ENCODE data around the gene OLIG2. TPM values are rescaled to one million over a fixed set of nuclear protein-coding genes. Genes with fewer than 3 reads are reported as not detected.

The OLIG2 gene
- not detected in 5 replicates for total RNA-seq (2022; extraction: Qiagen RNA extraction)

DNA sequence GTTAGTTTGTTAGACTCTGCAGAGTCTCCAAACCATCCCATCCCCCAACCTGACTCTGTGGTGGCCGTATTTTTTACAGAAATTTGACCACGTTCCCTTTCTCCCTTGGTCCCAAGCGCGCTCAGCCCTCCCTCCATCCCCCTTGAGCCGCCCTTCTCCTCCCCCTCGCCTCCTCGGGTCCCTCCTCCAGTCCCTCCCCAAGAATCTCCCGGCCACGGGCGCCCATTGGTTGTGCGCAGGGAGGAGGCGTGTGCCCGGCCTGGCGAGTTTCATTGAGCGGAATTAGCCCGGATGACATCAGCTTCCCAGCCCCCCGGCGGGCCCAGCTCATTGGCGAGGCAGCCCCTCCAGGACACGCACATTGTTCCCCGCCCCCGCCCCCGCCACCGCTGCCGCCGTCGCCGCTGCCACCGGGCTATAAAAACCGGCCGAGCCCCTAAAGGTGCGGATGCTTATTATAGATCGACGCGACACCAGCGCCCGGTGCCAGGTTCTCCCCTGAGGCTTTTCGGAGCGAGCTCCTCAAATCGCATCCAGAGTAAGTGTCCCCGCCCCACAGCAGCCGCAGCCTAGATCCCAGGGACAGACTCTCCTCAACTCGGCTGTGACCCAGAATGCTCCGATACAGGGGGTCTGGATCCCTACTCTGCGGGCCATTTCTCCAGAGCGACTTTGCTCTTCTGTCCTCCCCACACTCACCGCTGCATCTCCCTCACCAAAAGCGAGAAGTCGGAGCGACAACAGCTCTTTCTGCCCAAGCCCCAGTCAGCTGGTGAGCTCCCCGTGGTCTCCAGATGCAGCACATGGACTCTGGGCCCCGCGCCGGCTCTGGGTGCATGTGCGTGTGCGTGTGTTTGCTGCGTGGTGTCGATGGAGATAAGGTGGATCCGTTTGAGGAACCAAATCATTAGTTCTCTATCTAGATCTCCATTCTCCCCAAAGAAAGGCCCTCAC, at the start of gene OLIG2:
Gene OLIG2 (plus strand): TSS at position 447 of the 954 bp plus-strand sequence. CDS start 928 bp downstream, outside the sequence.

DNA sequence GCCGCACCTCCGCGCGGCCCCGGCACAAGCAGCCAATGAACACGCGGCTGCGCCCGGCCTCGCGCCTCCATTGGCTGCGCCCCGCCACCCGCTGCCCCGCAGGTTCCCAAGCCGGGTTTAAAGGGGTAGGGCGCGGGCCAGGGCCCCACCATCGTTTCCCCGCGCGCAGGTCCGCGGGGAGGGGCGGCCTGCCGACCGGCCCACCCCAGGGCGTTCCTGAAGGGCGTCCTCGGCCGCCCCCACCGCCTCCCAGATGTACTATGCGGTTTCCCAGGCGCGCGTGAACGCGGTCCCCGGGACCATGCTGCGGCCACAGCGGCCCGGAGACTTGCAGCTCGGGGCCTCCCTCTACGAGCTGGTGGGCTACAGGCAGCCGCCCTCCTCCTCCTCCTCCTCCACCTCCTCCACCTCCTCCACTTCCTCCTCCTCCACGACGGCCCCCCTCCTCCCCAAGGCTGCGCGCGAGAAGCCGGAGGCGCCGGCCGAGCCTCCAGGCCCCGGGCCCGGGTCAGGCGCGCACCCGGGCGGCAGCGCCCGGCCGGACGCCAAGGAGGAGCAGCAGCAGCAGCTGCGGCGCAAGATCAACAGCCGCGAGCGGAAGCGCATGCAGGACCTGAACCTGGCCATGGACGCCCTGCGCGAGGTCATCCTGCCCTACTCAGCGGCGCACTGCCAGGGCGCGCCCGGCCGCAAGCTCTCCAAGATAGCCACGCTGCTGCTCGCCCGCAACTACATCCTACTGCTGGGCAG, 44.4 kb downstream of the OLIG2 start, which contains the start of gene OLIG1:
Gene OLIG1 (plus strand): TSS at position 148 of the 750 bp plus-strand sequence. CDS start 106 bp downstream, at position 254.

Other genes with a start within 250 kb of the OLIG2 start
- gene OLIG1, start 44.2 kb downstream of the OLIG2 start, total RNA-seq (2022; extraction: Qiagen RNA extraction), result not detected in 5 replicates
- 11.6 to 16.9 TPM (median 14.0 TPM) in 5 replicates for gene IFNAR2, start 204.0 kb downstream of the OLIG2 start, total RNA-seq (2022; extraction: Qiagen RNA extraction)
- gene IL10RB, start 240.4 kb downstream of the OLIG2 start, total RNA-seq (2022; extraction: Qiagen RNA extraction), result 16.6 to 18.6 TPM (median 18.0 TPM) in 5 replicates

Data from A549 treated with Mapracorat at 1 μM for 4 hours (cell line).